Stromal cell of bone marrow (primary cell): Measurements from ENCODE around the gene AFF2.
"Not testable (repeated sequence)": the region's sequence is repeated elsewhere in the genome, so short reads cannot be mapped to it uniquely, and the experiment has no call there.

ENCODE experiments used
- DNase-seq: peaks from one replicate; pipeline ENCODE4 v3.0.0-alpha.2; 2012; ENCODE audit warnings: low read depth

AFF2 gene

DNA sequence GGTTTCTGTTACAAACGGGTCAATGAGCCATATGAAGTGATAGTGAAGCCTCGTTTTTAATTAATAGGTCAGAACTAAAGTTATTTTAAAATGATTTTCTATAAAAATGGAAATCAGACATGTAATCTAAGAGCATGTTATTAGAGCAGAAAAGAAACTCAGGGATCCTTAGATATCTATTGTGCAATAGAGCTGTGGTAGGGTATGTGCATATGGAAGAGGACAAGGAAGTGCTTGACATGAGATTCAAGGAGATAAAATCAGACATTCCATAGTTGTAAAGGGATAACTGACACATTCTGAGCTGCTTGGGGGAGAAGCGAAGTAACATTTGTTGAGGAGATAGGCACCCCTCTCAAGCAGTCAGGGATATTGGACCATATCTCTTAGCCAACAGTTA lies 143.0 kb downstream of the AFF2 start:
- DNase-seq = no peak

DNA sequence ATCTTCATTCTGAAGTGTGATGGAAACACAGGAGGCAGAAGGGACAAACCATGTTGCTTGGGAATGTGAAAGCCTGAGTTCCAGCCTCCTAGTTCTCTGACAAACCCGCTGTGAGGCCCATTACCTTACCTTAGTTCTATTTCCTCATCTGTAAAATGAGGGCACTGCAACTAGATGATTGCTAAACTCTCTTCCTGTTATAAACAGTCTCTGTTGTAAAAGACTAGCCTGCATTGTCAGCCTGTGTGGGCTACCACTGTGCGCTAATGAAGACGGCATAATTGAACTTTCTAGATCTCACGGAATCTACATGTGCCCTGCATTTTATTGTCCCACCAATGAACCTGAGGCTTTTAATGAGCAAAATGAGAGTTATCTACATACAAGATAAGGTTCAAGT lies 147.2 kb downstream of the AFF2 start:
- no peak for DNase-seq

GRCh38 chrX:148649145-148649795 lies 148.9 kb downstream of the AFF2 start:
- DNase-seq = no peak

- no peak for DNase-seq
These were observed 157.8 kb downstream of the AFF2 start for GRCh38 chrX:148658115-148658730.

DNA sequence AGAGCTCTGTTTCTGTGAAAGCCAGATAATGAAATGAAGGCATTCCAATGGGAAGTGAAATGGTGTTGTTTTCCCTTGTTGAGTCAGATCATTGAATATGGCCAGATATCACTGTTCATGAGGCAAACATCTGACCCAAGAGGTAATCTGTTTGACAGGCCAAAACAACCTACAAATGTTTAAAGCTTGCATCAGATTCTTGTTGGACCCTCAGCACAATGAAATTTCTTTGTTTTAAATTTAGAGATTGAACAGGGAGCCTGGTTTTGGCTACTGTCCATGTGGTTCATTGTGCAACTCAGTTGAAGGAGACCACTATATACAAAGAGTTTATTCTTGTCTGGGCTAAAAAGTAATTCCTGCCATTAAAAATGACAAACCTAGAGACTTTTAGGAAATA lies 159.1 kb downstream of the AFF2 start:
- no peak for DNase-seq

GRCh38 chrX:148661035-148661434 lies 160.6 kb downstream of the AFF2 start:
- no peak for DNase-seq

- no peak for DNase-seq
These were observed 161.6 kb downstream of the AFF2 start for GRCh38 chrX:148662014-148662413.

DNA sequence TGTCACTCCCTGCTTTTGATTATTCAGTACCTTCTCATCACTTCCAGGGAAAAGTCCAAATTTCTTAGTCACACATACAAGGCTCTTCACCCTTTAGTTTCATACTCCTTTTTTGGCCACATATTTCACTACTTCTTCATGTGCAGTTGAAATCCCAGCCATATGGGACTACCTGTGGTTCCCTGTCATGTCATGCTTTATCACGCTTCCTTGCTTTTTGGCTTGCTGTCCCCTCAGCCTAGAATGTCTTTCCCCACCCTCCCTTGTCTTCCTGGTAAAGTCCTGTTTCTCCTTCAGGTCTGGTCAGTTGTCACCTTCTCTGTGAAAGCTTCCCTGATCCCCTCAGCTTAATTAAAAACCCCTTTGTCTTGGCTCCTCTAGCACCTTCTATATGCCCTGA lies 163.8 kb downstream of the AFF2 start:
- no peak for DNase-seq

DNA sequence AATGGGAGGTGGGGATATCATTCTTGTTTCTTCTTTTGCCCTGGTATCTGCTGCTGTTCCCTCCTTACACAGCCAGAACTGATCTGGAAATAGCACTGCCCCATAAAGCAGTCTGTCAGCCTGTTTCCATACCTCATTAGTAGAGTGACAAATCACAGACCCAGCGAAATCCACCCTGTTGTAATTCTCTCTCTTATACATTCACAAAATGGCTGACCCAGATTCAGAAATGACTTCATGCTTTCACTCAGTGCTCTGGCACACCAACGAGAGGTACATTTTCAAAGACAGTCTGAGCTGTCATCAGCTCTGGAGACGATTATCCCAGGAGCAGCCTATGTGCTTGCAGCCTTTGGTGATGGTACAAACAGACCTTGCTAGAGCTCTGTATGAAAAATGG lies 164.6 kb downstream of the AFF2 start:
- DNase-seq = no peak

GRCh38 chrX:148669175-148669574 lies 168.8 kb downstream of the AFF2 start:
- not testable (repeated sequence) for DNase-seq

DNA sequence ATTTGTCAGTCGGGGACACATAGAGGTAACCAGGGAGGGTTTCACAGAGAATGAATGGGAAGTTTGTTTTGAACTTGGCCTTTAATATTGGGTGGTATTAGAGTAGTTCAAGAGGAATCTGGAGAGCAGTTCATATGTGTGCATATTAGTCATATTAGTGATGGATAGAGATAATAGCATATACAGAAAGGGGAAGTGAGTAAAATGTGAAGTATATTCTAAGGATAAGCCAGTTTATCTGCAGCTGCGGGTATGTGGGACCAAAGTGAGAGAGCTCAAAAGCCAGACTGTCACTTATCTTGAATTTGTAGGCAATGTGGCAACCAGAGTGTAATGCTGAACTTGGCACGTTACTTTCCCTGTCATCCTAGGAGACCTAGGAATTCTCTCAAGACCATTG lies 169.9 kb downstream of the AFF2 start:
- DNase-seq = no peak

- DNase-seq = no peak
These were observed 172.1 kb downstream of the AFF2 start for GRCh38 chrX:148672517-148672916.

DNA sequence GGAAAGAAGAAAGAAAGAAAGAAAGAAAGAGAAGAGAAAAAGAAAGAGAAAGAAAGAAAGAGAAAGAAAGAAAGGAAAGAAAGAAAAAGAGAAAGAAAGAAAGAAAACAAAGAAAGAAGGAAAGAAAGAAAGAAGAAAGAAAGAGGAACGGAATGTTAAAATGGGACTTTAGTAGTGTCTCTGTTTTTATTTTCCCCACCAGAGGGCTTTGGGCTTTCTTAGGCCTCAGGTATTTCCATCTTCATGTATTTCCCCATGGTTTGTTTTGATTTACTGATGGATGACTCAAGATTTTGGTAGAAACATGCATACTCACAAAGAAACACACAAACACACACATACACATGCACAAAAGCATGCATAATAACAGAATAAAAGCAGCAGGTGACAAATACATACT lies 181.2 kb downstream of the AFF2 start:
- DNase-seq = no peak

- DNase-seq = no peak
These were observed 181.8 kb downstream of the AFF2 start for GRCh38 chrX:148682206-148682605.

GRCh38 chrX:148691456-148691855 lies 191.0 kb downstream of the AFF2 start:
- no peak for DNase-seq

DNA sequence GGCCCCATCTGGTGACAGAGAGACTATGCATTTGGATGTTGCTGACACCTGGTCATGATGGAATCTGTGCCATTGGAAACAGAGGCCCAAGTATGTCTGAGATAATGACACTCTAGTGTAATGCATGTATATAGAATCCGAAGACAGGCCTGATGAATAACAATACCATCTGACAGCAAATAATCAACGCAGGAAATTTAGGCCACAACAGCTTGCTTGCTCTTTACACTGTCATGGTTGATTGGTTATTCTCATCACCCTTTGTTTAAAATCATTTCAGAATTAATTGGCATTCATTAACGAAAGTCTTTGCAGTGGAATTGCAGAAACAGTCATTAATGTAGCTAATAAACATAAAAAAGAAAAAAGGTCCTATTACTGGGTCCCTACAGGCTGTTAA lies 194.8 kb downstream of the AFF2 start:
- no peak for DNase-seq

DNA sequence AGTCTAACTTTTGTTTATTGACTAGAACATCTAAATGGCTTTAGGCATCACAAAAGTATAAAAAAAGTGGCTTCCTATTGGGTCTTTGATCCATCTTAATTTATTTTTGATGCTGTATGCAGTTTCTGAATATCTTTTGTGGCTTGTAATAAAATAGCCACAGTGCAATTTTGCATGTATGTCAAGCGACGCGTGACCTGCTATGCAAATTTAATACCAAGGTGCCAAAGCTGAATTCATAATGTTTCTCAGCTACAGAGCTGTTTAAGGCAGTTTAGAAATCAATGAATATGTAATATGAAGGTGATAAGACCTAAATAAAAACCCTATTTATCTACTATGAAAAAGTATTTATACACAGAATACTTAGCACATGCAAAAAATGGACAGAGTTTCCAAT lies 197.8 kb downstream of the AFF2 start:
- DNase-seq = no peak

DNA sequence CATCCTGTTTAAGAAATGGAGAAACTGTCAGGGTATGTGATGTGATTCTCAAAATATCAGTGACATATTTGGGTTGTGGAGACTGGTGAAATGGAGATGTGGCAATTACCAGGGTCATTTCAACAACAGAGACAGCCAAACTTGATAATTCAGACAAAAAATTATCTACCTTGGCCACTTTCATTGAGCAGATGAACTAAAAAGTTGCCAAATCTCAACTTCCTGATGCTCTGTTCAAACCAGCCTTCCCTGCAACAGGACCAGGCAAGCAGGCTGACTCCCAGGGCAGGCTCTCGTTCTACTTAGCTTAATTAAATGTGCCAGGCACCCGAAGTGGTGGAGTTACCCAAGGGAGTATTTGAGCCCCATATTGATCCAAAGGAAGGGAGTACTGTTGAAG lies 199.6 kb downstream of the AFF2 start:
- DNase-seq = no peak

GRCh38 chrX:148713981-148714380 lies 213.6 kb downstream of the AFF2 start:
- DNase-seq = no peak

- no peak for DNase-seq
These were observed 214.9 kb downstream of the AFF2 start for GRCh38 chrX:148715361-148715760.

- no peak for DNase-seq
These were observed 222.5 kb downstream of the AFF2 start for GRCh38 chrX:148722966-148723365.

GRCh38 chrX:148723551-148723950 lies 223.1 kb downstream of the AFF2 start:
- no peak for DNase-seq

- DNase-seq = no peak
These were observed 228.5 kb downstream of the AFF2 start for GRCh38 chrX:148728901-148729300.

GRCh38 chrX:148732743-148733142 lies 232.3 kb downstream of the AFF2 start:
- no peak for DNase-seq
